ENCODE data around the gene DHFR.
"Not testable (repeated sequence)": the region's sequence is repeated elsewhere in the genome, so short reads cannot be mapped to it uniquely, and the experiment has no call there.

Gene DHFR

GRCh38 chr5:80597500-80597899 is 57.3 kb downstream of the DHFR start:
- DNase-seq (ENCODE audit: extremely low read depth in 1 of 2, low read depth in 1 of 2) = no peak

GRCh38 chr5:80594810-80595209 is 60.0 kb downstream of the DHFR start:
- DNase-seq (ENCODE audit: extremely low read depth in 1 of 2, low read depth in 1 of 2) = no peak

GRCh38 chr5:80592761-80593160 is 62.0 kb downstream of the DHFR start:
- no peak for DNase-seq (ENCODE audit: extremely low read depth in 1 of 2, low read depth in 1 of 2)

GRCh38 chr5:80592105-80592504 is 62.7 kb downstream of the DHFR start:
- no peak for DNase-seq (ENCODE audit: extremely low read depth in 1 of 2, low read depth in 1 of 2)

GRCh38 chr5:80591352-80591751 is 63.4 kb downstream of the DHFR start:
- no peak for DNase-seq (ENCODE audit: extremely low read depth in 1 of 2, low read depth in 1 of 2)

- DNase-seq (ENCODE audit: extremely low read depth in 1 of 2, low read depth in 1 of 2) = no peak
These were observed 64.0 kb downstream of the DHFR start for GRCh38 chr5:80590766-80591165.

GRCh38 chr5:80588858-80589540 is 65.8 kb downstream of the DHFR start:
- DNase-seq (ENCODE audit: extremely low read depth in 1 of 2, low read depth in 1 of 2) = no peak

GRCh38 chr5:80584770-80585169 is 70.0 kb downstream of the DHFR start:
- DNase-seq (ENCODE audit: extremely low read depth in 1 of 2, low read depth in 1 of 2) = no peak

GRCh38 chr5:80580291-80580690 is 74.5 kb downstream of the DHFR start:
- not testable (repeated sequence) for DNase-seq (ENCODE audit: extremely low read depth in 1 of 2, low read depth in 1 of 2)

- DNase-seq (ENCODE audit: extremely low read depth in 1 of 2, low read depth in 1 of 2) = no peak
These were observed 75.7 kb downstream of the DHFR start for GRCh38 chr5:80579050-80579449.

- no peak for DNase-seq (ENCODE audit: extremely low read depth in 1 of 2, low read depth in 1 of 2)
These were observed 77.1 kb downstream of the DHFR start for GRCh38 chr5:80577707-80578106.

GRCh38 chr5:80576383-80576782 is 78.4 kb downstream of the DHFR start:
- DNase-seq (ENCODE audit: extremely low read depth in 1 of 2, low read depth in 1 of 2) = no peak

Data from stimulated activated CD8-positive, alpha-beta memory T cell treated with anti-CD3 and anti-CD28 coated beads, Interleukin-7, amount 100 ng/mL, for 48 hours (primary cell).